HCT116 (cell line): Measurements from ENCODE around the gene PCBP3. TPM values are rescaled to one million over a fixed set of nuclear protein-coding genes. Genes with fewer than 3 reads are reported as not detected.

Experiments used
- ATAC-seq: fragments of 200-7000 bp; cut with Tn5 transposase; 2 replicates; pipeline ENCODE4 v1.9.1; 2020; ENCODE audit warnings: mild to moderate bottlenecking, moderate library complexity
- BruUV-seq: library from RNA; stranded (reverse); fragments of 400-500 nt; replicated peaks from 2 replicates; lab custom pipeline; 2021; lab: Mats Ljungman, UMichigan
- CTCF ChIA-PET: fragments of 300-600 bp; sonication (Branson Sonifier 250); formaldehyde crosslinking; loops from one replicate; lab custom pipeline; 2021; ENCODE audit warnings: antibody characterized with exemption; lab: Charles Lee
- POLR2A ChIA-PET: fragments of 300-600, 350-600 bp; sonication (Branson Sonifier 250); formaldehyde crosslinking; loops from one replicate; lab custom pipeline; 2021; ENCODE audit warnings: antibody characterized with exemption; lab: Charles Lee
- RAD21 ChIA-PET, 2 experiments: fragments of 300-600 bp; sonication (Branson Sonifier 250); formaldehyde crosslinking; loops; one replicate each; lab custom pipeline; 2023; ENCODE audit warnings: low total read pairs in 2 of 2; ENCODE audit not compliant: uncharacterized antibody in 2 of 2, unreplicated experiment in 2 of 2, low non-redundant PET in 1 of 2; lab: Charles Lee
- DNase-seq: peaks from one replicate; pipeline ENCODE4 v3.0.0-alpha.2; 2010; ENCODE audit warnings: low read depth, low spot score
- H2AFZ ChIP-seq: fragments of 200-600 bp; shearing (Covaris generic), sonication (generic); 2 replicates; pipeline ENCODE4 v1.6.1; 2017; ENCODE audit warnings: low read depth, mixed run types, mixed read lengths, antibody characterized with exemption, low read length; ENCODE audit not compliant: poor library complexity, severe bottlenecking
- H3K27ac ChIP-seq: 2 replicates; pipeline ENCODE4 v1.5.1; 2012; ENCODE audit warnings: low read depth, low read length
- H3K27me3 ChIP-seq: fragments of 200-600 bp; sonication (generic); 2 replicates; pipeline ENCODE4 v1.6.1; 2016; ENCODE audit warnings: mixed run types, low read length, mixed read lengths; ENCODE audit not compliant: insufficient read depth
- H3K36me3 ChIP-seq, 2 experiments: fragments of 200-500 bp in 1 of 2; fragments of 200-600 bp in 1 of 2; sonication (Bioruptor generic) in 1 of 2; sonication (generic) in 1 of 2; 2 replicates each; pipeline versions ENCODE4 v1.5.1 to v1.6.1; 2014 to 2016; ENCODE audit warnings: low read length in 2 of 2, inconsistent platforms in 1 of 2, mixed read lengths in 1 of 2, mixed run types in 1 of 2; ENCODE audit not compliant: insufficient read depth in 2 of 2, control insufficient read depth in 1 of 2
- H3K4me1 ChIP-seq, 2 experiments: fragments of 200-600 bp in 1 of 2; sonication (generic) in 1 of 2; 2 replicates each; pipeline versions ENCODE4 v1.5.1 to v1.6.1; 2012 to 2017; ENCODE audit warnings: low read length in 2 of 2, inconsistent platforms in 1 of 2, mild to moderate bottlenecking in 1 of 2, mixed read lengths in 1 of 2, mixed run types in 1 of 2, moderate library complexity in 1 of 2; ENCODE audit not compliant: insufficient read depth in 2 of 2, control insufficient read depth in 1 of 2
- H3K4me2 ChIP-seq: fragments of 200-600 bp; sonication (generic); 2 replicates; pipeline ENCODE4 v1.6.1; 2017; ENCODE audit warnings: mixed run types, low read length, mixed read lengths
- H3K4me3 ChIP-seq, 2 experiments: fragments of 200-600 bp in 1 of 2; sonication (generic) in 1 of 2; replicated peaks in 1 of 2; 2 replicates each; pipeline ENCODE4 v1.5.1; 2011 to 2016; ENCODE audit warnings: low read length in 2 of 2, control low read depth in 1 of 2, low read depth in 1 of 2, mild to moderate bottlenecking in 1 of 2, mixed read lengths in 1 of 2, mixed run types in 1 of 2
- H3K79me2 ChIP-seq: fragments of 200-600 bp; sonication (generic); 2 replicates; pipeline ENCODE4 v1.6.1; 2017; ENCODE audit warnings: mild to moderate bottlenecking, mixed run types, low read length, moderate library complexity, mixed read lengths; ENCODE audit not compliant: insufficient read depth
- H3K9ac ChIP-seq: fragments of 200-600 bp; sonication (generic); 2 replicates; pipeline ENCODE4 v1.6.1; 2016; ENCODE audit warnings: low read length, mixed read lengths
- H3K9me2 ChIP-seq: fragments of 200-600 bp; sonication (generic), shearing (Covaris generic); 2 replicates; pipeline ENCODE4 v1.6.1; 2017; ENCODE audit warnings: mixed run types, mild to moderate bottlenecking, moderate library complexity; ENCODE audit not compliant: insufficient read depth
- H3K9me3 ChIP-seq, 2 experiments: fragments of 200-500 bp in 1 of 2; fragments of 200-600 bp in 1 of 2; sonication (Bioruptor generic) in 1 of 2; sonication (generic) in 1 of 2; 2 replicates each; pipeline ENCODE4 v1.6.1; 2014 to 2017; ENCODE audit warnings: low read length in 2 of 2, mixed read lengths in 2 of 2, inconsistent platforms in 1 of 2, low read depth in 1 of 2, mild to moderate bottlenecking in 1 of 2, mixed run types in 1 of 2, moderate library complexity in 1 of 2; ENCODE audit not compliant: control insufficient read depth in 1 of 2, insufficient read depth in 1 of 2
- H4K20me1 ChIP-seq: fragments of 200-600 bp; sonication (generic), shearing (Covaris generic); 2 replicates; pipeline ENCODE4 v1.6.1; 2017; ENCODE audit warnings: mixed run types, mild to moderate bottlenecking, moderate library complexity; ENCODE audit not compliant: insufficient read depth
- CBX3 ChIP-seq: IDR thresholded peaks from 2 replicates; pipeline ENCODE4 v1.6.1; 2012; ENCODE audit warnings: low read depth
- CEBPB ChIP-seq: IDR thresholded peaks from 2 replicates; pipeline ENCODE4 v1.6.1; 2012; ENCODE audit warnings: low read depth
- EGR1 ChIP-seq: IDR thresholded peaks from 2 replicates; pipeline ENCODE4 v1.6.1; 2012; ENCODE audit warnings: low read depth
- EZH2 ChIP-seq: fragments of 200-600 bp; sonication (generic); IDR thresholded peaks from 2 replicates; pipeline ENCODE4 v1.6.1; 2017; ENCODE audit warnings: antibody characterized with exemption, mixed run types
- EZH2phosphoT487 ChIP-seq: fragments of 200-600 bp; IDR thresholded peaks from 2 replicates; pipeline ENCODE4 v1.6.1; 2018; ENCODE audit warnings: antibody characterized with exemption, borderline replicate concordance
- FOSL1 ChIP-seq: IDR thresholded peaks from 2 replicates; pipeline ENCODE4 v1.6.1; 2012; ENCODE audit warnings: low read depth
- POLR2A ChIP-seq: IDR thresholded peaks from 2 replicates; pipeline ENCODE4 v1.7.0; 2011; ENCODE audit warnings: borderline replicate concordance; ENCODE audit not compliant: insufficient read depth, insufficient read length; ENCODE audit errors: extremely low read depth
- POLR2AphosphoS5 ChIP-seq: IDR thresholded peaks from 2 replicates; pipeline ENCODE4 v1.6.1; 2011; ENCODE audit warnings: mild to moderate bottlenecking, low read depth, low read length, moderate library complexity
- RAD21 ChIP-seq: IDR thresholded peaks from 2 replicates; pipeline ENCODE4 v1.6.1; 2012; ENCODE audit warnings: low read depth, mild to moderate bottlenecking
- SRF ChIP-seq: IDR thresholded peaks from 2 replicates; pipeline ENCODE4 v1.6.1; 2012; ENCODE audit warnings: low read depth
- TCF7L2 ChIP-seq: IDR thresholded peaks from 2 replicates; pipeline ENCODE4 v1.7.0; 2011; ENCODE audit warnings: borderline replicate concordance, inconsistent platforms; ENCODE audit not compliant: insufficient read depth, insufficient read length; ENCODE audit errors: extremely low read depth
- ZNF274 ChIP-seq: fragments of 200-500 bp; sonication (Bioruptor generic); IDR thresholded peaks from 2 replicates; pipeline ENCODE4 v1.6.1; 2014; ENCODE audit warnings: mild to moderate bottlenecking, low read depth, low read length, inconsistent platforms
- intact Hi-C: fragments of 100-400 bp; cut with micrococcal nuclease; formaldehyde crosslinking; loops from 2 replicates; pipeline ENCODE4 v1.10.0; 2022
- total RNA-seq: library from RNA; stranded (reverse); gene quantifications from one replicate; pipeline ENCODE4 v1.2.1, GENCODE V29; 2021; ENCODE audit not compliant: unreplicated experiment
- TF ChIP-seq, protein P1 (sequence below): IDR thresholded peaks from 2 replicates; pipeline ENCODE4 v1.6.1; 2012
- TF ChIP-seq, protein P2 (sequence below): IDR thresholded peaks from 2 replicates; pipeline ENCODE4 v1.6.1; 2012
- TF ChIP-seq, protein P3 (sequence below): IDR thresholded peaks from 2 replicates; pipeline ENCODE4 v1.6.1; 2011; ENCODE audit warnings: mild to moderate bottlenecking, low read length, moderate library complexity; ENCODE audit not compliant: insufficient replicate concordance; ENCODE audit errors: extremely low read depth

The PCBP3 gene
- total RNA-seq, 1 experiment from 2014 or later = 3.1 TPM

DNA sequence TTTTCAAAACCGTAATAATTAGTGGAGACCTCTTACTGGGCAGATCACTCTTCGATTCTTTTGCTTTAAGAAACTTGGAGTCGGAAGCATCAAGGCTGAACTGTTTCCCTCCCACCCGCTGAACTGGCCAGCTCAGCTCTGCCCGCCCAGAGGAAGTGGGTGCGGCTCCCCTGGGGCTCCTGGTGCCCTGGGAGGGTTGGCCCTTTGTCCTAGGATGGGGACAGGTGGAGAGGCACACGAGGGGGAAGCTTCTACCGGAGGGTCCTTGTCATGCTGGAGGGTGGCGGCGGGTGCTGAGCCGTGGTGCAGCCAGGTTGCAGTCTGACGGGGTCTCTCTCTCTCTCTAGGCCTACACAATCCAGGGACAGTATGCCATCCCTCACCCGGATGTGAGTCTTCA, 273.7 kb downstream of the PCBP3 start:
- no peaks in the 10 kb centered on the region for H3K36me3 ChIP-seq
- no peak overlapping the region for H3K4me2 ChIP-seq
- H3K9ac ChIP-seq = no peak overlapping the region
- no peaks in the 10 kb centered on the region for H3K27me3 ChIP-seq
- ChIA-PET RAD21 (no interaction called here), POLR2A (no interaction called here)
- intact Hi-C loops = no loop called here
- H3K9me2 ChIP-seq = no peaks in the 10 kb centered on the region
- no peak overlapping the region for H3K27ac ChIP-seq
- H4K20me1 ChIP-seq = no peaks in the 10 kb centered on the region
- no peak overlapping the region for H2AFZ ChIP-seq
- peak; percentile 63; the same call in 1 of the 2 replicates for ATAC-seq
- TF ChIP-seq, protein P1, sequence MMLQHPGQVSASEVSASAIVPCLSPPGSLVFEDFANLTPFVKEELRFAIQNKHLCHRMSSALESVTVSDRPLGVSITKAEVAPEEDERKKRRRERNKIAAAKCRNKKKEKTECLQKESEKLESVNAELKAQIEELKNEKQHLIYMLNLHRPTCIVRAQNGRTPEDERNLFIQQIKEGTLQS = no peak
- TF ChIP-seq POLR2A (no peak), FOSL1 (no peak), CEBPB (no peak), RAD21 (no peak), ZNF274 (no peak), SRF (no peak), POLR2AphosphoS5 (no peak), CBX3 (no peak), EZH2 (no peak), TCF7L2 (no peak), EGR1 (no peak), EZH2phosphoT487 (no peak)
- TF ChIP-seq, protein P2, sequence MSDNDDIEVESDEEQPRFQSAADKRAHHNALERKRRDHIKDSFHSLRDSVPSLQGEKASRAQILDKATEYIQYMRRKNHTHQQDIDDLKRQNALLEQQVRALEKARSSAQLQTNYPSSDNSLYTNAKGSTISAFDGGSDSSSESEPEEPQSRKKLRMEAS = no peak
- TF ChIP-seq, protein P3, sequence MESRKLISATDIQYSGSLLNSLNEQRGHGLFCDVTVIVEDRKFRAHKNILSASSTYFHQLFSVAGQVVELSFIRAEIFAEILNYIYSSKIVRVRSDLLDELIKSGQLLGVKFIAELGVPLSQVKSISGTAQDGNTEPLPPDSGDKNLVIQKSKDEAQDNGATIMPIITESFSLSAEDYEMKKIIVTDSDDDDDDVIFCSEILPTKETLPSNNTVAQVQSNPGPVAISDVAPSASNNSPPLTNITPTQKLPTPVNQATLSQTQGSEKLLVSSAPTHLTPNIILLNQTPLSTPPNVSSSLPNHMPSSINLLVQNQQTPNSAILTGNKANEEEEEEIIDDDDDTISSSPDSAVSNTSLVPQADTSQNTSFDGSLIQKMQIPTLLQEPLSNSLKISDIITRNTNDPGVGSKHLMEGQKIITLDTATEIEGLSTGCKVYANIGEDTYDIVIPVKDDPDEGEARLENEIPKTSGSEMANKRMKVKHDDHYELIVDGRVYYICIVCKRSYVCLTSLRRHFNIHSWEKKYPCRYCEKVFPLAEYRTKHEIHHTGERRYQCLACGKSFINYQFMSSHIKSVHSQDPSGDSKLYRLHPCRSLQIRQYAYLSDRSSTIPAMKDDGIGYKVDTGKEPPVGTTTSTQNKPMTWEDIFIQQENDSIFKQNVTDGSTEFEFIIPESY = no peak
- TF ChIP-seq, all 23 proteins: peak for 0
- Histone ChIP-seq H3K4me1 (peaks cover 0 to 7% of the 10 kb centered on the region in 2 experiments; a peak in 1 of 4 replicates), H3K9me3 (no peaks in the 10 kb centered on the region), H3K4me3 (no peak overlapping the region), H3K79me2 (no peaks in the 10 kb centered on the region)
- no TSS peak for BruUV-seq
- CTCF ChIA-PET = no interaction called here
- DNase-seq = no peak
